HCT116 (cell line): ENCODE results near the gene CAMK1D. TPM values are rescaled to one million over a fixed set of nuclear protein-coding genes. Genes with fewer than 3 reads are reported as not detected.

Source experiments
- ATAC-seq: fragments of 200-7000 bp; cut with Tn5 transposase; 2 replicates; pipeline ENCODE4 v1.9.1; 2020; ENCODE audit warnings: mild to moderate bottlenecking, moderate library complexity
- BruUV-seq: library from RNA; stranded (reverse); fragments of 400-500 nt; replicated peaks from 2 replicates; lab custom pipeline; 2021; lab: Mats Ljungman, UMichigan
- CTCF ChIA-PET: fragments of 300-600 bp; sonication (Branson Sonifier 250); formaldehyde crosslinking; loops from one replicate; lab custom pipeline; 2021; ENCODE audit warnings: antibody characterized with exemption; lab: Charles Lee
- POLR2A ChIA-PET: fragments of 300-600, 350-600 bp; sonication (Branson Sonifier 250); formaldehyde crosslinking; loops from one replicate; lab custom pipeline; 2021; ENCODE audit warnings: antibody characterized with exemption; lab: Charles Lee
- RAD21 ChIA-PET, 2 experiments: fragments of 300-600 bp; sonication (Branson Sonifier 250); formaldehyde crosslinking; loops; one replicate each; lab custom pipeline; 2023; ENCODE audit warnings: low total read pairs in 2 of 2; ENCODE audit not compliant: uncharacterized antibody in 2 of 2, unreplicated experiment in 2 of 2, low non-redundant PET in 1 of 2; lab: Charles Lee
- DNase-seq: peaks from one replicate; pipeline ENCODE4 v3.0.0-alpha.2; 2010; ENCODE audit warnings: low read depth, low spot score
- H2AFZ ChIP-seq: fragments of 200-600 bp; shearing (Covaris generic), sonication (generic); 2 replicates; pipeline ENCODE4 v1.6.1; 2017; ENCODE audit warnings: low read depth, mixed run types, mixed read lengths, antibody characterized with exemption, low read length; ENCODE audit not compliant: poor library complexity, severe bottlenecking
- H3K27ac ChIP-seq: 2 replicates; pipeline ENCODE4 v1.5.1; 2012; ENCODE audit warnings: low read depth, low read length
- H3K27me3 ChIP-seq: fragments of 200-600 bp; sonication (generic); 2 replicates; pipeline ENCODE4 v1.6.1; 2016; ENCODE audit warnings: mixed run types, low read length, mixed read lengths; ENCODE audit not compliant: insufficient read depth
- H3K36me3 ChIP-seq, 2 experiments: fragments of 200-500 bp in 1 of 2; fragments of 200-600 bp in 1 of 2; sonication (Bioruptor generic) in 1 of 2; sonication (generic) in 1 of 2; 2 replicates each; pipeline versions ENCODE4 v1.5.1 to v1.6.1; 2014 to 2016; ENCODE audit warnings: low read length in 2 of 2, inconsistent platforms in 1 of 2, mixed read lengths in 1 of 2, mixed run types in 1 of 2; ENCODE audit not compliant: insufficient read depth in 2 of 2, control insufficient read depth in 1 of 2
- H3K4me1 ChIP-seq, 2 experiments: fragments of 200-600 bp in 1 of 2; sonication (generic) in 1 of 2; 2 replicates each; pipeline versions ENCODE4 v1.5.1 to v1.6.1; 2012 to 2017; ENCODE audit warnings: low read length in 2 of 2, inconsistent platforms in 1 of 2, mild to moderate bottlenecking in 1 of 2, mixed read lengths in 1 of 2, mixed run types in 1 of 2, moderate library complexity in 1 of 2; ENCODE audit not compliant: insufficient read depth in 2 of 2, control insufficient read depth in 1 of 2
- H3K4me2 ChIP-seq: fragments of 200-600 bp; sonication (generic); 2 replicates; pipeline ENCODE4 v1.6.1; 2017; ENCODE audit warnings: mixed run types, low read length, mixed read lengths
- H3K4me3 ChIP-seq, 2 experiments: fragments of 200-600 bp in 1 of 2; sonication (generic) in 1 of 2; replicated peaks in 1 of 2; 2 replicates each; pipeline ENCODE4 v1.5.1; 2011 to 2016; ENCODE audit warnings: low read length in 2 of 2, control low read depth in 1 of 2, low read depth in 1 of 2, mild to moderate bottlenecking in 1 of 2, mixed read lengths in 1 of 2, mixed run types in 1 of 2
- H3K79me2 ChIP-seq: fragments of 200-600 bp; sonication (generic); 2 replicates; pipeline ENCODE4 v1.6.1; 2017; ENCODE audit warnings: mild to moderate bottlenecking, mixed run types, low read length, moderate library complexity, mixed read lengths; ENCODE audit not compliant: insufficient read depth
- H3K9ac ChIP-seq: fragments of 200-600 bp; sonication (generic); 2 replicates; pipeline ENCODE4 v1.6.1; 2016; ENCODE audit warnings: low read length, mixed read lengths
- H3K9me2 ChIP-seq: fragments of 200-600 bp; sonication (generic), shearing (Covaris generic); 2 replicates; pipeline ENCODE4 v1.6.1; 2017; ENCODE audit warnings: mixed run types, mild to moderate bottlenecking, moderate library complexity; ENCODE audit not compliant: insufficient read depth
- H3K9me3 ChIP-seq, 2 experiments: fragments of 200-500 bp in 1 of 2; fragments of 200-600 bp in 1 of 2; sonication (Bioruptor generic) in 1 of 2; sonication (generic) in 1 of 2; 2 replicates each; pipeline ENCODE4 v1.6.1; 2014 to 2017; ENCODE audit warnings: low read length in 2 of 2, mixed read lengths in 2 of 2, inconsistent platforms in 1 of 2, low read depth in 1 of 2, mild to moderate bottlenecking in 1 of 2, mixed run types in 1 of 2, moderate library complexity in 1 of 2; ENCODE audit not compliant: control insufficient read depth in 1 of 2, insufficient read depth in 1 of 2
- H4K20me1 ChIP-seq: fragments of 200-600 bp; sonication (generic), shearing (Covaris generic); 2 replicates; pipeline ENCODE4 v1.6.1; 2017; ENCODE audit warnings: mixed run types, mild to moderate bottlenecking, moderate library complexity; ENCODE audit not compliant: insufficient read depth
- CTCF ChIP-seq, 3 experiments: fragments of 200-600 bp in 1 of 3; sonication (generic) in 1 of 3; IDR thresholded peaks in 2 of 3; conservative IDR thresholded peaks in 1 of 3; 2 replicates each; pipeline ENCODE4 v1.5.1; 2012 to 2017; ENCODE audit warnings: low read depth in 2 of 3, low read length in 2 of 3, antibody characterized with exemption in 1 of 3, borderline replicate concordance in 1 of 3, control low read depth in 1 of 3, mild to moderate bottlenecking in 1 of 3, mixed read lengths in 1 of 3, mixed run types in 1 of 3, moderate library complexity in 1 of 3; ENCODE audit not compliant: insufficient read depth in 1 of 3
- EGR1 ChIP-seq: IDR thresholded peaks from 2 replicates; pipeline ENCODE4 v1.6.1; 2012; ENCODE audit warnings: low read depth
- FOSL1 ChIP-seq: IDR thresholded peaks from 2 replicates; pipeline ENCODE4 v1.6.1; 2012; ENCODE audit warnings: low read depth
- JUND ChIP-seq: IDR thresholded peaks from 2 replicates; pipeline ENCODE4 v1.6.1; 2012
- POLR2A ChIP-seq: IDR thresholded peaks from 2 replicates; pipeline ENCODE4 v1.7.0; 2011; ENCODE audit warnings: borderline replicate concordance; ENCODE audit not compliant: insufficient read depth, insufficient read length; ENCODE audit errors: extremely low read depth
- POLR2AphosphoS5 ChIP-seq: IDR thresholded peaks from 2 replicates; pipeline ENCODE4 v1.6.1; 2011; ENCODE audit warnings: mild to moderate bottlenecking, low read depth, low read length, moderate library complexity
- RAD21 ChIP-seq: IDR thresholded peaks from 2 replicates; pipeline ENCODE4 v1.6.1; 2012; ENCODE audit warnings: low read depth, mild to moderate bottlenecking
- SIN3A ChIP-seq: IDR thresholded peaks from 2 replicates; pipeline ENCODE4 v1.6.1; 2012; ENCODE audit warnings: low read depth
- SRF ChIP-seq: IDR thresholded peaks from 2 replicates; pipeline ENCODE4 v1.6.1; 2012; ENCODE audit warnings: low read depth
- ZBTB33 ChIP-seq: IDR thresholded peaks from 2 replicates; pipeline ENCODE4 v1.6.1; 2011; ENCODE audit warnings: mild to moderate bottlenecking, low read length, moderate library complexity; ENCODE audit not compliant: insufficient replicate concordance; ENCODE audit errors: extremely low read depth
- ZFX ChIP-seq: fragments of 450-650 bp; IDR thresholded peaks from 2 replicates; pipeline ENCODE4 v1.6.1; 2017
- ZNF274 ChIP-seq: fragments of 200-500 bp; sonication (Bioruptor generic); IDR thresholded peaks from 2 replicates; pipeline ENCODE4 v1.6.1; 2014; ENCODE audit warnings: mild to moderate bottlenecking, low read depth, low read length, inconsistent platforms
- intact Hi-C: fragments of 100-400 bp; cut with micrococcal nuclease; formaldehyde crosslinking; loops from 2 replicates; pipeline ENCODE4 v1.10.0; 2022
- total RNA-seq: library from RNA; stranded (reverse); gene quantifications from one replicate; pipeline ENCODE4 v1.2.1, GENCODE V29; 2021; ENCODE audit not compliant: unreplicated experiment
- TF ChIP-seq, protein P1 (sequence below): IDR thresholded peaks from 2 replicates; pipeline ENCODE4 v1.6.1; 2012

The CAMK1D gene
- total RNA-seq, 1 experiment from 2014 or later: 9.6 TPM

GRCh38 chr10:12559578-12560178 is 210.3 kb downstream of the CAMK1D start:
- Histone ChIP-seq H3K9me3 (no peaks in the 10 kb centered on the region), H3K4me2 (no peak overlapping the region), H3K79me2 (no peaks in the 10 kb centered on the region), H3K27me3 (no peaks in the 10 kb centered on the region), H3K9ac (no peak overlapping the region), H4K20me1 (no peaks in the 10 kb centered on the region), H2AFZ (no peak overlapping the region), H3K27ac (no peak overlapping the region), H3K9me2 (no peaks in the 10 kb centered on the region), H3K4me1 (no peaks in the 10 kb centered on the region), H3K4me3 (no peak overlapping the region), H3K36me3 (no peaks in the 10 kb centered on the region)
- ATAC-seq: no peak
- BruUV-seq: no TSS peak
- RAD21 ChIA-PET: no interaction called here
- intact Hi-C loops: no loop called here
- TF ChIP-seq POLR2AphosphoS5: no peak
- TF ChIP-seq POLR2A: no peak
- no peak for TF ChIP-seq ZFX
- no peak for TF ChIP-seq CTCF (IDR thresholded peaks at IDR 0.05 in 2 of 3, conservative IDR thresholded peaks at IDR 0.05 in 1 of 3; ENCODE audit: borderline replicate concordance in 1 of 3, insufficient read depth in 1 of 3, low read depth in 2 of 3, low read length in 2 of 3)
- DNase-seq: no peak
- POLR2A ChIA-PET: no interaction called here
- CTCF ChIA-PET: no interaction called here

DNA sequence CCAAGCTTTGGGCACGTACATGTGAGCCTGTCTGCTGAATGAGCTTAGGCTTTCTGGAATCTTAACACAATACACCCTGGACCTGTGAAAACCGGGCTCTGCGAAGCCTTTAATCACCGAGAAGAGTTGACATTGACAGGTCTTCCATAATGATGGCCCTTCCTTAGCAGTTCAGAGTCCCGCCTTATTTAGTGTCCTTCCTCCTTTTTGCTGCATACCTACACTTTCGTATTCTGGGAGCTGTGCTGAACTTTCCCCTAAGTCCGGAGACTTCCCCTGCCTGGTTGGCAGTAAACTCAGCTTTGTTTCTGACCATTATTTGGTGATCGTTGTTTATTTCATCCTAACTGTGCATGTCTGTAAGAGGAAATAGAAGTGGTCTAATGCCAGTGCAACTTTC is 212.0 kb downstream of the CAMK1D start:
- intact Hi-C loops: no loop called here

More for the DNA sequence above, 212.0 kb downstream of the CAMK1D start:
- TF ChIP-seq FOSL1 (no peak), ZBTB33 (no peak), ZNF274 (no peak), JUND (no peak), SIN3A (no peak), SRF (no peak), RAD21 (no peak), EGR1 (no peak), ZFX (no peak)
- TF ChIP-seq, protein P1, sequence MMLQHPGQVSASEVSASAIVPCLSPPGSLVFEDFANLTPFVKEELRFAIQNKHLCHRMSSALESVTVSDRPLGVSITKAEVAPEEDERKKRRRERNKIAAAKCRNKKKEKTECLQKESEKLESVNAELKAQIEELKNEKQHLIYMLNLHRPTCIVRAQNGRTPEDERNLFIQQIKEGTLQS: no peak
- Histone ChIP-seq H3K4me3 (no peak overlapping the region), H4K20me1 (no peaks in the 10 kb centered on the region), H3K9ac (no peak overlapping the region), H2AFZ (no peak overlapping the region), H3K79me2 (no peaks in the 10 kb centered on the region), H3K27ac (no peak overlapping the region), H3K9me3 (no peaks in the 10 kb centered on the region), H3K9me2 (no peaks in the 10 kb centered on the region), H3K4me1 (no peaks in the 10 kb centered on the region), H3K27me3 (no peaks in the 10 kb centered on the region), H3K36me3 (no peaks in the 10 kb centered on the region), H3K4me2 (no peak overlapping the region)
- ChIA-PET CTCF (no interaction called here), POLR2A (no interaction called here), RAD21 (no interaction called here)
- DNase-seq: no peak
- no peak for ATAC-seq
- no TSS peak for BruUV-seq
